BLaER1 (cell line): ENCODE measurements around the gene PI4KA.
"Not testable (repeated sequence)": the region's sequence is repeated elsewhere in the genome, so short reads cannot be mapped to it uniquely, and the experiment has no call there.

Experiments
- H3K27ac ChIP-seq: shearing (Covaris generic); formaldehyde crosslinking; 2 replicates; pipeline ENCODE4 v1.8.1; 2022
- H3K27me3 ChIP-seq: shearing (Covaris generic); formaldehyde crosslinking; 2 replicates; pipeline ENCODE4 v1.8.1; 2022
- H3K36me3 ChIP-seq: shearing (Covaris generic); formaldehyde crosslinking; 2 replicates; pipeline ENCODE4 v1.8.1; 2022
- H3K4me1 ChIP-seq: shearing (Covaris generic); formaldehyde crosslinking; 2 replicates; pipeline ENCODE4 v1.8.1; 2022
- H3K4me2 ChIP-seq: shearing (Covaris generic); formaldehyde crosslinking; 2 replicates; pipeline ENCODE4 v1.8.1; 2022
- H3K4me3 ChIP-seq: shearing (Covaris generic); formaldehyde crosslinking; 2 replicates; pipeline ENCODE4 v1.8.1; 2022
- H3K9ac ChIP-seq: shearing (Covaris generic); formaldehyde crosslinking; 2 replicates; pipeline ENCODE4 v1.8.1; 2022
- H3K9me3 ChIP-seq: shearing (Covaris generic); formaldehyde crosslinking; 2 replicates; pipeline ENCODE4 v1.8.1; 2022
- H4K20me1 ChIP-seq: shearing (Covaris generic); formaldehyde crosslinking; 2 replicates; pipeline ENCODE4 v1.8.1; 2022
- Cebpa-rat ChIP-seq: shearing (Covaris generic); IDR thresholded peaks from 2 replicates; pipeline ENCODE4 v1.8.1; 2022

PI4KA gene

DNA sequence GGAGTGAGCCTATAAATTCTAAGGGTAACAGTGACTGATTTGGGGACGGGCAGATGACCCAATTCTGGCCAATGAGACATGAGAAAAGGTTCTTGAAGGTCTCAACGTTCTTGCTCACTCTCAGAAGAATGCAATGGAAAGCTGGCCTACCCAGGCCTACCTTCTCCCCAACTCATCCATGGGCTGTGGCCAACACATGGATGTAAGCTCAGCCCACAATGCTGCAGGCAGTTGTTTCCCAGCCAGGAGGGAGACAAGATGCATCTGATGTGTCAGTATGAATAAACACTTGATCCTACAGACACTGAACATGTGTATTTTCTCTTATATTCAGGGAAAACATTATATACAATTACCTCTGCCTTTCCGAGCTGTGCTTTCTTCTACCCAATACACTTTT is 24.4 kb downstream of the PI4KA start:
- no peaks in the 10 kb centered on the region for H3K9me3 ChIP-seq
- no peak overlapping the region for H3K4me2 ChIP-seq
- H3K36me3 ChIP-seq: peaks cover 63% of the 10 kb centered on the region
- no peak overlapping the region for H3K4me3 ChIP-seq
- TF ChIP-seq Cebpa-rat: no peak
- H3K4me1 ChIP-seq: peaks cover 19% of the 10 kb centered on the region
- H3K9ac ChIP-seq: no peak overlapping the region
- no peak overlapping the region for H3K27ac ChIP-seq
- no peaks in the 10 kb centered on the region for H3K27me3 ChIP-seq
- H4K20me1 ChIP-seq: peaks cover 19% of the 10 kb centered on the region; the same call in 1 of the 2 replicates

DNA sequence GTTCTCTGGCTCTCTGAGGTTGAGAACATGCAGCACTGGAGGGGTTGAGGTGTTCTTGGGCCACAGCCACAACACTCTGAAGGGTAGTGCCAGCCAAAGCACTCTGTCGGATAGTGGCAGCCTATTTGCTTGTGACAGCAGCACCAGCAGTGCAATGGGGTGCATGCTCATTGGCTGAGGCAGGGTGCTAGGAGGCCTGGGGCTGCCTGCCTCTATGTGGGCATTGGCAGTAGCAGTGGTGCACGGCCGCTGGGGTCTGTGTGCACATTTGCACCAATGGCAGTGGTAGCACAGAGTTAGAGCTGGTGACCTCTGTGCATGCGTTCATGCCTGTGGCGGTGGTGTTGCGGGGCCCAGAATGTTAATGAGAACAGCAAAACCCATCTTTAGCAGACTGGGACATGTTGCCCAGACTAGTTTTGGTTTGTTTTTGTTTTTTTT is 25.4 kb downstream of the PI4KA start:
- H3K9ac ChIP-seq: no peak overlapping the region
- no peak overlapping the region for H3K4me2 ChIP-seq
- H4K20me1 ChIP-seq: peaks cover 13% of the 10 kb centered on the region; the same call in 1 of the 2 replicates
- no peak overlapping the region for H3K4me3 ChIP-seq
- peaks cover 19% of the 10 kb centered on the region for H3K4me1 ChIP-seq
- no peak for TF ChIP-seq Cebpa-rat
- H3K36me3 ChIP-seq: peaks cover 72% of the 10 kb centered on the region
- no peaks in the 10 kb centered on the region for H3K27me3 ChIP-seq
- H3K27ac ChIP-seq: no peak overlapping the region
- no peaks in the 10 kb centered on the region for H3K9me3 ChIP-seq

GRCh38 chr22:20829491-20830134 is 29.0 kb downstream of the PI4KA start:
- H3K27ac ChIP-seq: no peak overlapping the region
- H3K36me3 ChIP-seq: peaks cover 97% of the 10 kb centered on the region
- no peaks in the 10 kb centered on the region for H3K4me1 ChIP-seq
- no peak overlapping the region for H3K4me3 ChIP-seq
- no peaks in the 10 kb centered on the region for H4K20me1 ChIP-seq
- H3K27me3 ChIP-seq: no peaks in the 10 kb centered on the region
- no peak overlapping the region for H3K9ac ChIP-seq
- TF ChIP-seq Cebpa-rat: no peak
- no peaks in the 10 kb centered on the region for H3K9me3 ChIP-seq
- H3K4me2 ChIP-seq: no peak overlapping the region

- not testable (repeated sequence) for H3K4me3 ChIP-seq, H3K27ac ChIP-seq, H3K9ac ChIP-seq, H4K20me1 ChIP-seq, H3K4me1 ChIP-seq, H3K27me3 ChIP-seq, H3K4me2 ChIP-seq, H3K9me3 ChIP-seq
- peaks cover 95% of the 10 kb centered on the region for H3K36me3 ChIP-seq
Measured at GRCh38 chr22:20826373-20827152, 32.0 kb downstream of the PI4KA start.

- no peaks in the 10 kb centered on the region for H3K27me3 ChIP-seq
- no peaks in the 10 kb centered on the region for H3K9me3 ChIP-seq
- no peak overlapping the region for H3K9ac ChIP-seq
- TF ChIP-seq Cebpa-rat: no peak
- peaks cover 95% of the 10 kb centered on the region for H3K36me3 ChIP-seq
- no peaks in the 10 kb centered on the region for H3K4me1 ChIP-seq
- H4K20me1 ChIP-seq: no peaks in the 10 kb centered on the region
- H3K4me2 ChIP-seq: no peak overlapping the region
- no peak overlapping the region for H3K4me3 ChIP-seq
- no peak overlapping the region for H3K27ac ChIP-seq
Measured at GRCh38 chr22:20825624-20826023, 33.0 kb downstream of the PI4KA start.

DNA sequence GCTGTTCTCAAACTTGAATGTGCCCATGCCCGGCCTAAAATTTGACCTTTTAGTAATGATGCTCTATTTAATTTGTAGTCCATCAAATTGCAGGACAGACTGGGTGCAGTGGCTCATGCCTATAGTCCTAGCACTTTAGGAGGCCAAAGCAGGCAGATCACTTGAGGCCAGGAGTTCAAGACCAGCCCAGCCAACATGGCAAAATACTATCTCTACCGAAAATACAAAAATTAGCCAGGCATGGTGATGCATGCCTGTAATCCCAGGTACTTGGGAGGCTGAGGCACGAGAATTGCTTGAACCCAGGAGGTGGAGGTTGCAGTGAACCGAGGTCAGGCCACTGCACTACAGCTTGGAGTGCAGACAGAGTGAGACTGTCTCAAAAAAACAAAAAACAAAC is 33.4 kb downstream of the PI4KA start:
- not testable (repeated sequence) for H3K4me3 ChIP-seq, H4K20me1 ChIP-seq, H3K27me3 ChIP-seq, H3K9ac ChIP-seq, H3K9me3 ChIP-seq, H3K4me1 ChIP-seq, H3K27ac ChIP-seq, H3K4me2 ChIP-seq
- peaks cover 95% of the 10 kb centered on the region for H3K36me3 ChIP-seq

- H3K9me3 ChIP-seq: no peaks in the 10 kb centered on the region
- no peak overlapping the region for H3K4me3 ChIP-seq
- H3K4me1 ChIP-seq: no peaks in the 10 kb centered on the region
- TF ChIP-seq Cebpa-rat: no peak
- H3K4me2 ChIP-seq: no peak overlapping the region
- H3K9ac ChIP-seq: no peak overlapping the region
- H3K36me3 ChIP-seq: peaks cover 97% of the 10 kb centered on the region
- H4K20me1 ChIP-seq: no peaks in the 10 kb centered on the region
- no peaks in the 10 kb centered on the region for H3K27me3 ChIP-seq
- H3K27ac ChIP-seq: no peak overlapping the region
Measured at GRCh38 chr22:20823264-20823663, 35.3 kb downstream of the PI4KA start.

DNA sequence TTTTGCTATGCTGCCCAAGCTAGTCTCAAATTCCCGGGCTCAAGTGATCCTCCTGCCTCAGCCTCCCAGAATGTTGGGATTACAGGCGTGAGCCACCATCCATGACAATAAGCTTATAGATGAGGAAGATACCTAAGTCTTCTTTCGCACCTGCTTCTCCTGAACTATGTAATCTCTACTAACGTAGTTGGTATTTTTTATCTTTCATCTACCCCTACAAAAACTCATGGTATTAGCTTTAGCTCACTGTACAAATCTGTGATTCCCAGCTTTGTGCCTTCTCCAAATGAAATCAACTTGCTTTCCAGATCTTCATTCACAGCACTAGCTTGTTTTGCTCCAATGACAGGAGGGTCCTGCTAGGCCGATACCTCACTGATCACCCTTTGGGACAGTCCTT is 36.4 kb downstream of the PI4KA start:
- no peaks in the 10 kb centered on the region for H3K27me3 ChIP-seq
- no peak overlapping the region for H3K4me3 ChIP-seq
- TF ChIP-seq Cebpa-rat: no peak
- H3K36me3 ChIP-seq: peaks cover 97% of the 10 kb centered on the region
- no peaks in the 10 kb centered on the region for H3K4me1 ChIP-seq
- no peaks in the 10 kb centered on the region for H4K20me1 ChIP-seq
- H3K9ac ChIP-seq: no peak overlapping the region
- H3K4me2 ChIP-seq: no peak overlapping the region
- H3K27ac ChIP-seq: no peak overlapping the region
- no peaks in the 10 kb centered on the region for H3K9me3 ChIP-seq

DNA sequence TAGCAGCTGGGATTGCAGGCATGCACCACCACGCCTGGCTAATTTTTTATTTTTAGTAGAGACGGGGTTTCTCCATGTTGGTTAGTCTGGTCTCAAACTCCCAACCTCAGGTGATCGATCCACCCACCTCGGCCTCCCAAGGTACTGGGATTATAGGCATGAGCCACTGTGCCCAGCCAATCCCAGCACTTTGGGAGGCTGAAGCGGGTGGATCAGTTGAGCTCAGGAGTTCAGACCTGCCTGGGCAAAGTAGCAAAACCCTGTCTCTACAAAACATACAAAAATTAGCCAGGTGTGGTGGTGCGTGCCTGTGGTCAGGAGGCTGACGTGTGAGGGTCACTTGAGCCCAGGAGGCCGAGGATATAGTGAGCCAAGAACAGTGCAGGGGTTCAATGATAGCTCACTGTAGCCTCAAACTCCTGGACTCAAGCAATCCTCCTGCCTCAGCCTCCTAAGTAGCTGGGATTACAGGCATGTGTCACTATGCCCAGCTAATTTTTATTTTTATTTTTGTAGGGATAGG is 36.8 kb downstream of the PI4KA start:
- not testable (repeated sequence) for H4K20me1 ChIP-seq, H3K4me2 ChIP-seq, H3K4me3 ChIP-seq, H3K27ac ChIP-seq, H3K9ac ChIP-seq, H3K9me3 ChIP-seq, H3K4me1 ChIP-seq, H3K27me3 ChIP-seq
- peaks cover 97% of the 10 kb centered on the region for H3K36me3 ChIP-seq

GRCh38 chr22:20819471-20819870 is 39.1 kb downstream of the PI4KA start:
- Histone ChIP-seq H3K27me3 (no peaks in the 10 kb centered on the region), H3K4me2 (no peak overlapping the region), H3K9me3 (no peaks in the 10 kb centered on the region), H3K36me3 (peaks cover 97% of the 10 kb centered on the region), H3K27ac (no peak overlapping the region), H3K9ac (no peak overlapping the region), H3K4me1 (no peaks in the 10 kb centered on the region), H4K20me1 (no peaks in the 10 kb centered on the region), H3K4me3 (no peak overlapping the region)
- TF ChIP-seq Cebpa-rat: no peak
